Tibial nerve (tissue), 4 donors: Measurements from ENCODE around the gene TNFRSF18.

Source experiments
- CTCF ChIP-seq, 5 experiments: fragments of 200-600 bp in 3 of 5; fragments of 450-650 bp in 2 of 5; sonication (generic) in 3 of 5; IDR thresholded peaks; one replicate each; pipeline ENCODE4 v1.5.1; 2016 to 2019; ENCODE audit warnings: antibody characterized with exemption in 5 of 5, mild to moderate bottlenecking in 3 of 5, moderate library complexity in 2 of 5
- EP300 ChIP-seq, 2 donors: sonication (generic); formaldehyde crosslinking; IDR thresholded peaks; one replicate each; pipeline ENCODE4 v1.6.1; 2017; ENCODE audit warnings: antibody characterized with exemption in 2 of 2, mild to moderate bottlenecking in 1 of 2
- POLR2A ChIP-seq, 2 donors: fragments of 450-650 bp; IDR thresholded peaks; one replicate each; pipeline ENCODE4 v1.6.1; 2017; ENCODE audit warnings: antibody characterized with exemption in 2 of 2, mild to moderate bottlenecking in 2 of 2, moderate library complexity in 2 of 2

GRCh38 chr1:1162597-1163537, 43.5 kb downstream of the TNFRSF18 start:
- TF ChIP-seq CTCF (IDR thresholded peaks at IDR 0.05) (no peak), POLR2A (IDR thresholded peaks at IDR 0.05) (no peak), EP300 (IDR thresholded peaks at IDR 0.05) (no peak)
